Loucy (cell line): ENCODE results near the gene ATP5PB.

Experiments
- CTCF ChIP-seq: fragments of 200-600 bp; sonication (generic); conservative IDR thresholded peaks from 2 replicates; pipeline ENCODE4 v1.5.1; 2014; ENCODE audit warnings: mild to moderate bottlenecking, antibody characterized with exemption, low read length
- EZH2phosphoT487 ChIP-seq: fragments of 200-600 bp; IDR thresholded peaks from 2 replicates; pipeline ENCODE4 v1.6.1; 2018; ENCODE audit warnings: antibody characterized with exemption, mild to moderate bottlenecking, moderate library complexity, borderline replicate concordance

DNA sequence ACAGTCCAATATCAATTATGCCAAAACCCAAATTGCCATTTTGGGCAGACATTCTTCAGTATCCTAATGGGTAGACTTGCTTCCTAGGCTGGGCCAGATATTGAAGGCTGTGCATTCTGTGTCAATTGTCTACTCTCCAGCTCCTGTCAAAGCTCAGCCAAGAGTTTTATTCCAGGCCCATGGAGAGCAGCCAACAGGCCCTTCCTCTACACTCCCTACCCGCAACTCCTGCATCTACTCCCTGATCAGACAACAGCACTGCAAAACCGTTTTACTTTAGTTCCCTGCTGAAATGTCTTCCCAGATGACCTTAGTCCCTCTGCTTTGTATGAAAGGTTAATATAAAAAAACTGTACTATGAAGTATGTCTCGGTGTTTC, 60.7 kb downstream of the ATP5PB start:
- no peak for TF ChIP-seq CTCF
- no peak for TF ChIP-seq EZH2phosphoT487
